Jurkat, Clone E6-1 (cell line): ENCODE data around the gene DCDC2C.

Experiments used
- DNase-seq: peaks from one replicate; pipeline ENCODE4 v3.0.0-alpha.2; 2011; ENCODE audit warnings: low read depth, low spot score
- H3K4me3 ChIP-seq: 2 replicates; pipeline ENCODE4 v1.5.1; 2011; ENCODE audit warnings: mild to moderate bottlenecking, low read length, control low read depth, moderate library complexity

Gene DCDC2C

GRCh38 chr2:3670376-3670775 lies 33.0 kb upstream of the DCDC2C start:
- DNase-seq, result no peak
- no peak overlapping the region for H3K4me3 ChIP-seq

GRCh38 chr2:3670941-3671340 lies 32.4 kb upstream of the DCDC2C start:
- no peak for DNase-seq
- no peak overlapping the region for H3K4me3 ChIP-seq

- H3K4me3 ChIP-seq, result no peak overlapping the region
- DNase-seq, result no peak
Measured at GRCh38 chr2:3672861-3673678, 30.3 kb upstream of the DCDC2C start.

- DNase-seq, result no peak
- no peak overlapping the region for H3K4me3 ChIP-seq
Measured at GRCh38 chr2:3674066-3674845, 29.1 kb upstream of the DCDC2C start.

GRCh38 chr2:3675687-3676086 lies 27.7 kb upstream of the DCDC2C start:
- DNase-seq, result no peak
- H3K4me3 ChIP-seq, result no peak overlapping the region

- H3K4me3 ChIP-seq, result no peak overlapping the region
- DNase-seq, result no peak
Measured at GRCh38 chr2:3677436-3677835, 25.9 kb upstream of the DCDC2C start.

GRCh38 chr2:3678212-3678611 lies 25.2 kb upstream of the DCDC2C start:
- DNase-seq, result no peak
- no peak overlapping the region for H3K4me3 ChIP-seq

- no peak for DNase-seq
- H3K4me3 ChIP-seq, result no peak overlapping the region
Measured at GRCh38 chr2:3679180-3679579, 24.2 kb upstream of the DCDC2C start.

GRCh38 chr2:3679616-3680393 lies 23.6 kb upstream of the DCDC2C start:
- no peak for DNase-seq
- H3K4me3 ChIP-seq, result no peak overlapping the region

- DNase-seq, result no peak
Measured at GRCh38 chr2:3680548-3681345, 22.6 kb upstream of the DCDC2C start.

GRCh38 chr2:3681625-3682024 lies 21.8 kb upstream of the DCDC2C start:
- DNase-seq, result no peak
- H3K4me3 ChIP-seq, result no peak overlapping the region

More at GRCh38 chr2:3680548-3681345, 22.6 kb upstream of the DCDC2C start:
- H3K4me3 ChIP-seq, result no peak overlapping the region

GRCh38 chr2:3682811-3683210 lies 20.6 kb upstream of the DCDC2C start:
- no peak for DNase-seq
- H3K4me3 ChIP-seq, result no peak overlapping the region

- H3K4me3 ChIP-seq, result no peak overlapping the region
- no peak for DNase-seq
Measured at GRCh38 chr2:3683748-3684454, 19.5 kb upstream of the DCDC2C start.

- no peak for DNase-seq
- H3K4me3 ChIP-seq, result no peak overlapping the region
Measured at GRCh38 chr2:3689998-3690748, 13.2 kb upstream of the DCDC2C start.

GRCh38 chr2:3692375-3692774 lies 11.0 kb upstream of the DCDC2C start:
- peak; percentile 30 for DNase-seq
- H3K4me3 ChIP-seq, result no peak overlapping the region

GRCh38 chr2:3696545-3696944 lies 6.8 kb upstream of the DCDC2C start:
- DNase-seq, result no peak
- no peak overlapping the region for H3K4me3 ChIP-seq

GRCh38 chr2:3701071-3701470 lies 2.3 kb upstream of the DCDC2C start:
- H3K4me3 ChIP-seq, result no peak overlapping the region
- DNase-seq, result no peak
